Esophagus muscularis mucosa (tissue), 3 donors: ENCODE data around the gene PADI2.

Experiments used
- CTCF ChIP-seq, 3 experiments: fragments of 200-600 bp in 2 of 3; fragments of 450-650 bp in 1 of 3; sonication (generic) in 2 of 3; IDR thresholded peaks; one replicate each; pipeline ENCODE4 v1.5.1; 2017 to 2019; ENCODE audit warnings: antibody characterized with exemption in 3 of 3, mild to moderate bottlenecking in 2 of 3, moderate library complexity in 1 of 3
- POLR2A ChIP-seq: fragments of 450-650 bp; IDR thresholded peaks from one replicate; pipeline ENCODE4 v1.6.1; 2017; ENCODE audit warnings: antibody characterized with exemption, moderate library complexity, mild to moderate bottlenecking, low read depth
- POLR2AphosphoS5 ChIP-seq, 2 donors: sonication (generic); formaldehyde crosslinking; IDR thresholded peaks; one replicate each; pipeline ENCODE4 v1.6.1; 2017; ENCODE audit warnings: antibody characterized with exemption in 2 of 2

DNA sequence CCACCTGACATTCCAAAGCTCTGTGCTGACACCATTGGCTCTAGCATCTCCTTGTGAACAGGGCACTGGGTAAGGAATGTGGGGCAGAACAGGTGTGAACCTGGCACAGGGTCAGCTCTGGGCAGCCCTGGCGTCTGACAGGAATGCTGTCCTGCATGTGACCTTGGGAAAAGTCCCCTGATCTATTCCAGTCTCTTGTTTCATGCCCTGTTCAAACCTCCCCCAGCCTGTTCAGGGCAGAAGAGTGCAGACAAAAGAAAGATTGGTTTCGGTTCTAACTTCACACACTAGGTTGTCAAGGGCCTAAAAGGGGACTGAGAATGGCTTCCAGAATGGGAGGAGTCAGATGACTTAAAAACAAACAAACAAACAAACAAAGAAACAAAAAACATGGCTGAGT is 37.8 kb downstream of the PADI2 start:
- no peak for TF ChIP-seq POLR2AphosphoS5 (IDR thresholded peaks at IDR 0.05)
- no peak for TF ChIP-seq CTCF (IDR thresholded peaks at IDR 0.05)
- no peak for TF ChIP-seq POLR2A
